Esophagus squamous epithelium (tissue), 5 donors: ENCODE measurements around the gene FRMD7. TPM values are rescaled to one million over a fixed set of nuclear protein-coding genes. Genes with fewer than 3 reads are reported as not detected.

Source experiments
- DNase-seq: peaks from one replicate; lab custom pipeline; 2025; lab: John Stamatoyannopoulos, UW
- H3K27ac ChIP-seq, 4 donors: fragments of 200-600 bp; sonication (generic); one replicate each; pipeline ENCODE4 v1.5.1; 2016 to 2019; ENCODE audit warnings: mild to moderate bottlenecking in 1 of 4
- H3K27me3 ChIP-seq, 4 donors: fragments of 200-600 bp; sonication (generic); 1 replicate in 3 of 4; 2 replicates in 1 of 4; pipeline versions ENCODE4 v1.5.1 to v1.6.0; 2017 to 2021; ENCODE audit warnings: antibody characterized with exemption in 1 of 4
- H3K36me3 ChIP-seq, 3 donors: fragments of 200-600 bp; sonication (generic); one replicate each; pipeline ENCODE4 v1.5.1; 2016 to 2019
- H3K4me1 ChIP-seq, 3 donors: fragments of 200-600 bp; sonication (generic); one replicate each; pipeline ENCODE4 v1.5.1; 2017 to 2019
- H3K4me3 ChIP-seq, 4 donors: fragments of 200-600 bp; sonication (generic); 1 replicate in 3 of 4; 2 replicates in 1 of 4; pipeline ENCODE4 v1.5.1; 2016 to 2019; ENCODE audit warnings: mild to moderate bottlenecking in 2 of 4, moderate library complexity in 1 of 4
- H3K9me3 ChIP-seq, 3 donors: fragments of 200-600 bp; sonication (generic); one replicate each; pipeline ENCODE4 v1.5.1; 2016 to 2019
- CTCF ChIP-seq, 6 experiments: fragments of 450-650 bp in 4 of 6; fragments of 200-600 bp in 2 of 6; sonication (generic) in 2 of 6; IDR thresholded peaks; one replicate each; pipeline ENCODE4 v1.5.1; 2016 to 2019; ENCODE audit warnings: antibody characterized with exemption in 6 of 6, mild to moderate bottlenecking in 4 of 6, moderate library complexity in 4 of 6
- POLR2A ChIP-seq, 4 donors: fragments of 450-650 bp; IDR thresholded peaks; one replicate each; pipeline ENCODE4 v1.6.1; 2017; ENCODE audit warnings: antibody characterized with exemption in 4 of 4, mild to moderate bottlenecking in 4 of 4, moderate library complexity in 3 of 4
- WGBS, 2 donors: methylation state at CpG; one replicate each; pipeline ENCODE4 v1.1.5; 2018; 5-methylcytosine and 5-hydroxymethylcytosine counted together
- intact Hi-C: fragments of 100-400 bp; cut with DNase I; formaldehyde crosslinking; loops from one replicate; pipeline ENCODE4 v1.15.0; 2022
- total RNA-seq, 4 donors: library from RNA; depleted of rRNA; stranded (reverse); fragments of >200 nt; gene quantifications; one replicate each; pipeline ENCODE4 v1.1.0, GENCODE V29; 2016
- donor health status: DM: yes; HTN: yes; CAD: no.

Gene FRMD7
- total RNA-seq, 4 donors from 2014 or later: not detected

- WGBS, 2 donors: 53 to 57% methylated on average over 4 of the region's 4 CpGs
- TF ChIP-seq POLR2A (IDR thresholded peaks at IDR 0.05) (no peak), CTCF (IDR thresholded peaks at IDR 0.05) (no peak)
- intact Hi-C loops: no loop called here
Observed at GRCh38 chrX:132031867-132032266, 96.0 kb downstream of the FRMD7 start.

GRCh38 chrX:132030264-132030663 is 97.6 kb downstream of the FRMD7 start:
- H3K36me3 ChIP-seq: no peaks in the 10 kb centered on the region
- H3K27ac ChIP-seq: no peak overlapping the region
- peaks cover 0 to 3% (median 0%) of the 10 kb centered on the region in 4 donors for H3K27me3 ChIP-seq
- H3K9me3 ChIP-seq: no peaks in the 10 kb centered on the region
- peaks cover 0 to under 1% (median 0%) of the 10 kb centered on the region in 3 donors for H3K4me1 ChIP-seq
- DNase-seq: no peak
- no peak overlapping the region for H3K4me3 ChIP-seq
- no peak for TF ChIP-seq CTCF (IDR thresholded peaks at IDR 0.05)
- TF ChIP-seq POLR2A (IDR thresholded peaks at IDR 0.05): no peak
- intact Hi-C loops: no loop called here

More at GRCh38 chrX:132031867-132032266, 96.0 kb downstream of the FRMD7 start:
- Histone ChIP-seq H3K4me1 (no peaks in the 10 kb centered on the region), H3K27ac (no peak overlapping the region), H3K27me3 (peaks cover 0 to 3% (median 0%) of the 10 kb centered on the region in 4 donors), H3K4me3 (no peak overlapping the region), H3K36me3 (no peaks in the 10 kb centered on the region), H3K9me3 (no peaks in the 10 kb centered on the region)
- no peak for DNase-seq

Other genes starting within 250 kb of the FRMD7 start
- 10 to 100 TPM; 12.2 to 21.6 (median 19.9) TPM for gene STK26, start 104.7 kb downstream of the FRMD7 start, total RNA-seq
- 10 to 100 TPM; 13.8 to 25.0 (median 19.9) TPM for gene RAP2C, start 91.4 kb upstream of the FRMD7 start, total RNA-seq